Activated gamma-delta T cell (primary cell): ENCODE results near the gene SRD5A1.

Source experiments
- DNase-seq: peaks from one replicate; lab custom pipeline; 2025; lab: John Stamatoyannopoulos, UW

SRD5A1 gene

DNA sequence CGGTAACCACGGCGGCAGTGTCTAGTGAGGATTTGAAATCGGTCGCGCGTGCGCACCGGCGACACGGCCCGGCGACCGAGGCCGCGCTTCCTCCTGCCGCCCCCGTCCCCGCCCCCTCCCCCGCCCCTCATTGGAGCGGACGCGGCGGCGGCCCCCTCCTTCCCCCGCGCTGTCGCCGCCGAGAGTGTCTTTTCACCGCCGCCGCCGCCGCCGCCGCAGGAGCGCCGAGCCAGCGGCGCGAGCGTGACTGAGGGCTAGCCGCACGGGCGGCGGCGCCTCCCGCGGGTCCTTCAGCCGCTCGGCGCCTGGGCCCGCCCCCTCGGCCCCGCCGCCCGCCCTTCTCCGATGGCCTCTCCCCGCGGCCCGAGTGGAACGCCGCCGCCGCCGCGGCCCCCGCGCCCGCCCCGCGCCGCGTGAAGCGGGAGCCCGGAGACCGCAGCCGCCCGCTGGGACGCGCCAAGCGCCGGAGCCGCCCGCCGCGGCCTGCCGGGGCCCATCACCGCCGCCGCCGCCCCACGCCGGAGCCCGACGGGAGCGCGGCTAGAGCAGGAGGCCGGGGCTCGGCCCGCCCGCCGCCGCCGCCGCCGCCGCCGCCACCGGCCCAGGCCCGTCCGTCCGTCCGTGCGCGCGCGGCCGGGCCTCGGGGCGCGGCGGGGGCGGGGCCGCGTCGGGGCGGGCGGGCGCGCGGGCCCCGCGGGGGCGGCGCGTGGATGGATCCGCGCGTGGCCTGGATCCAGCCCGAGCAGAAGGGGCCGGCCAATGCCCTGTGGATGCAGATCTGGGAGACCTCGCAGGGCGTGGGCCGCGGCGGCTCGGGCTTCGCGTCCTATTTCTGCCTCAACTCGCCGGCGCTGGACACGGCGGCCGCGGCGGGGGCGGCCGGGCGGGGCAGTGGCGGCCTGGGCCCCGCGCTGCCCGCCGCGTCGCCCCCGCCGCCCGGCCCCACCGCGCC is 80.3 kb downstream of the SRD5A1 start, which contains the start of gene TENT4A:
Gene TENT4A, plus strand, starts transcription at position 159 of the 952 bp plus-strand sequence. Its CDS starts 552 bp downstream, at position 711.
- DNase-seq = peak; percentile 96

DNA sequence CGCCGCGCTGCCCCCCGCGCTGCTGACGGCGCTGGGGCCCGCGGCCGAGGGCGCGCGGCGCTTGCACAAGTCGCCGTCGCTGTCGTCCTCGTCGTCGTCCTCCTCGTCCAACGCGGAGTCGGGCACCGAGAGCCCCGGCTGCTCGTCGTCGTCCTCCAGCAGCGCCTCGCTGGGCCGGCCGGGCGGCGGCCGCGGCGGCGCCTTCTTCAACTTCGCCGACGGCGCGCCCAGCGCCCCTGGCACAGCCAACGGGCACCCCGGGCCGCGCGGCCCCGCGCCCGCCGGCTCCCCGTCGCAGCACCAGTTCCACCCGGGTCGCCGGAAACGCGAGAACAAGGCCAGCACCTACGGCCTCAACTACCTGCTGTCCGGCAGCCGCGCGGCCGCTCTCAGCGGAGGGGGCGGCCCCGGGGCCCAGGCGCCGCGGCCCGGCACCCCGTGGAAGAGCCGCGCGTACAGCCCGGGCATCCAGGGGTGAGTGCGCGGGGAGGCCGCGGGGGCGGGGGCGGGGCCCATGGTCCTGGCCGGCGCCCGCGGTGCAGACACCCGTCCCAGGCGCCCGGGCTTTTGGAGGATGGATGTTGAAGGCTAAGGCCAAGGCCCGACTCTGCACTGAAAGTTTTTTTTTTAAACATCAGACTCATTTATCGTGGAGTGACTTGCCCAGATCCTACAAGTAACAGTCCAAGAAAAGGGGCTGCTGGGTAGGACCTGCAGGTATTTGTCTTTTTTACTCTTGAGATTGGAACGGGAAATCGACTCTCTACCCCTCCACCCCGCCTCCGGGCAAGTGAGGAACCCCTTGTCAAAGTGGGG is 81.2 kb downstream of the SRD5A1 start:
- peak; percentile 30 for DNase-seq

DNA sequence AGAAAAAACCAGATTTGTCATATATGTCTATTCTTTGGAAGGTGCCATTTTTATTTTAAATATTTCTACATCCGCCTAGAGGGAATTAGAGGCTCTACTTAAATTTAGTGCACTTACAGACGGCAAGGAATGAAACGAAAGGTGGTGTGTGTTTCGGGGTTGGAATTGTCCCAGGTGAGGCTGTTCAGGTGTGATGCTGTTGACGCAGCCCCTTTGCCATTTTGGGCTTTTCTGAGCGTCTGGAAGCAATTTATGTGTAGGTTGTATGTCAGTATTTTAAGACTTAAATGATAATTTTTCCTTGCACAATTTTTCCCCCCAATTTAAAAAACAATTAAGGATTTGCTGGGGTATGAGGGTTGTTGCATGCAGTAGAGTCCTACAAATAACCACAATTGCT is 82.0 kb downstream of the SRD5A1 start:
- DNase-seq = no peak

DNA sequence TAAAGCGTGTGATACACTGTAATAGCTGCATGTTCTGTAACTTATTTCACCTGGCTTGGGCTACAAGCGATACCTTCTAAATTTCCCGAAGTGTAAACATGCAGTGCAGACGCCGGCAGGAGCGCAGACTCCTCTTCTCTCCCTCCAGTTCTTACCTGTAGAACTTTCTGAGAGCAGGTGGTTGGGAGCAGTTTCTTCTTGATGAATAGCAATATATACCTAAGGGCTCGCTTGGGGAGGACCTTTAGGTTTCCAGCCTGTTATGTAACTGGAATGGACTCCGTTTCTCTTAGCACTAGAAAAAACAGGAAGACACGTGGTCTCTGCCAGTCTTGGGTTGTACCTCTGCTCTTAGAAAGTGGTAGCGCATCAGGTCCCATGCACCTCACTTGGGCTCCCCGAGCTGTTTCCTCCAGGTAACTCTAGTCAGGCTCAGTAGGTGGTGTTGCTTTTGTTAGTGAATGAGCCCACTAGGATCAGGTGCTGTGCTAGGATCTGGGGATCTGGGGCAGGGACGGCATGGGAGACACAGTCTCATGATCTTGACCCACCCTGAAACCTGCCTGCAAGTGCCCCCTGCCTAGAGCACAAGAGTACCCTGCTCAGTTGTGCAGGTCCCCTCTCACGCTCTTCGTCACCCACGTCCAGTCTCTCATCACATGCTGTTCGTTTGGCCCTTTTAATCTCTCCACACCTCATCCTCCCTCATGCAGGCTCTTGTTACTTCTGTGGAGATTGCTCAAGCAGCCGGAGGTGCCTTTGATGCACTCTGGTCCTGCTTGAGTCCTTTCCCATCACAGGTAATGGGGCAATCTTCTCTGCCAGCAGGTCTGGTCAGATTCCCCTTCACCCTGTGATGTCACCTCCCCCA is 82.8 kb downstream of the SRD5A1 start:
- no peak for DNase-seq

DNA sequence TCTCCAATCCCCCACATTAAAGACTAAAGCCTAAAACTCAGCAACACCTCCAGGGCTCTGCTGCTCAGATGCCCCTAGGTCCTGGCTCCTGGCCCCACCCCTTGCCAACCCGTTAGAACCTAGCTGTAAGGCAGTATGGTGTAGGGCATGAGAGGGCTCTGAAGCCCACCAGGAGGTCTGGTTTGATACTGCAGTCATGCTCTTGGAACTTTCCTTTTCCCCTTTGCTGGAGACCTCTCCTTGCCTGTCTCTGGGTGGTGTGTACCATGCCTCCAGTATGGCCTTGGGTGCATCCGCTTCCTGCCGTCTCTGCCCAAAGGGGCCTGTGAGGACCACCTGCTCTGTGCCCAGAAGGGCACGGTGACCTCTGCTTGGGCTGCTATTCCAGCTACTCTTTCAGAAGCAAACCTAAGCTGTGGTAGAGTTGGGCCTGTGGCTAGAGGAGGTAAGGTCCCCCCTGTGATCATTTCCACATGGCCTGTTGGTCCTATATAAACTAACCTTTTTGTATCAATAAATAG is 83.4 kb downstream of the SRD5A1 start:
- DNase-seq = no peak

DNA sequence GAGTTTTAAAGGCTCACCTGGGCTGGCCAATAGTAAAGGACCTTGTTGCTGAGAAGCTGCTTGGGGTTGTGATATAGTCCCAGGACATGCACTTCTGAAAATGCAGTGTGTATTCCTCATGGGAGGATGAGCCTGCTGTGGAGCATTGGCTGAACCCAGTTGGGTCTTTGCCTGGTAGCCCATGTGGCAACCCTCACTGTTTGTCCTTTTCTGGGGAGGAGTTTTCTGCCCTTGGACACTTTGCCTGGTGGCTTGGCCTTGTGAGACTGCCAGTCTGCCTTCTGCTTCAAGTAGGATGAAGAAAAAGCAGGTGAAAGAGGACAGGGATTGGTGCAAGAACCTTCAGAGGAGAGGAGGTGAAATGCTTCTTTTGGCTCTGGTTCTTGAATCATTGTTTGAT is 84.0 kb downstream of the SRD5A1 start:
- no peak for DNase-seq

DNA sequence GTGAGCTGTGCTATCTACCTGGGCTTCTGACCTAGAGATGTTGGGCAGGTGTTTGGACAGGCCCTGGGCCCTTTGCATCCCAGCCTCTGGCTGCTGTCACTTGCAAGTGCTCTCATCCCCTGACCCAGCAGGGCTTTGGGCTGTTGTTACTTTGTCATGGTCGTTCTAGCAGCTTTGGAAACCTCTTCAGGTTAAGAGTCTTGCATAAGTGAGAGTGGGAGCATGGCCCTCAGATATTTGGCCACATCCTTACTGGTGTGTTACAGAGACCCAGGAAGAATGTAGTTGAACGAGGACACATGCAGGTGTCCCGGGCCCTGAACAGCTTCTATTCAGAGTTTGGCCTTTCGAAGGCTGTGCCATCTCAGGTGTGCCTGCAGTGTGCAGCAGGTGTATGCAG is 84.4 kb downstream of the SRD5A1 start:
- no peak for DNase-seq

DNA sequence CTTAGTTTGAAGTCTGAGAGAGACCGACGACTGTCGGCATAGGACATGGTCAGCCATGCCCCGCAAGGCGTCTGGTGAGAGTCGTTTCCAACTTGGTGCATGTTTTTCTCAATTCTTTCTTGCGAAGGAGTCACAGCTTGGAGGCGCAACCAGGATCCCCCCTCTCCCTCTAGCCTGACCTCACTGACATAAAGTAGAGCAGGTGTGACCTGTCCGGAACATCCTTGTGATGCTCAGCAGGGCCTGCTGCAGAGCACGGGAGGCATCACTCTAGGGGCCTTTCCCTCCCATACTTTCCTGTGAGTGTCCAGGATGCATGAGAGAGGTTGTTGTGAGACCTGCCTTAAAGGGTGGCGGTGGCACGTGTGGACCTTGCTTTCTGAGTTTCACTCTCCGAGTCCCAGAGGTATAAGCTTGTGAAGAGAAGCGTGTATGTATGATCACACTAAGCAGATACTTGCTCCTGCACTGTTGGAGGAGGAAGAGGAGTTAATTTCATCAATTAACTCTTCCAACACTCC is 85.0 kb downstream of the SRD5A1 start:
- DNase-seq = no peak

DNA sequence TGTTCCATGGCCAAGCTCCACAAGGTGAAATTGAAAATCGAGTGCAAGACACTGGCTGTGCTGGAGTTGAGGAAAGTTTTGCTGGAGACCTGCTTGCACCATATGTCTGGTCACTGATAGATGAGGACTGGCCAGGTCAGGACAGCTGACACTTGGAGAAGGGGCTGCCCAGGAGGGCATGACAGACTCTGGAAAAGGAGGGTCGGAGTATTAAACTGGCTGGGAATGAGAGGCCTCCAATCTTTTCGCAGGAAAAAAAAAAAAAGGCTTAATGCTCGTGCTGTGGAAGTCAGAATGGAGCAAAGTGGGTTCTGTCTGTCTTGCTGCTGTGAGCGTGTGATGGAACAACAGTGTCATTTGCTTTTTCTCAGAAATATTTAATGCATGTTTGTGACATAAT is 85.5 kb downstream of the SRD5A1 start:
- DNase-seq = no peak

DNA sequence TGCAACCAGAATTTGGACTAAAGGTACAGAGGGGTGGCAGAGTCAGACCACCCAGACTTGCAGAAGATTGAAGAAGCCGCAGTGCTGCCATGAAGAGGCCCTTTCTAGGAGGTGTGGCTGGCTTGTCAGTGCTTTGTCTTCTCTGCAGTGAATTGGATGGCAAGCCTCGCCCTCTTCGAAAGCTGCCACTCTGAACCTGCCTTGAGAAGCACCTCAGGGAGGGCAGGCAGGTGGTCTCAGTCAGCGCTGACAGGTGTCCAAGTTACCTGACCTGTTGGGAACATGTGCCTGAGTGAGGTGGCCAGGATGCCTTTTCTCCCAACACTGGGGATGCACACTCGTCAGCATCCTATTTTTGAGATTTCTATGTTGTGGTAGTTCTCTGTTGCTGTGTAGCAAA is 86.2 kb downstream of the SRD5A1 start:
- no peak for DNase-seq

DNA sequence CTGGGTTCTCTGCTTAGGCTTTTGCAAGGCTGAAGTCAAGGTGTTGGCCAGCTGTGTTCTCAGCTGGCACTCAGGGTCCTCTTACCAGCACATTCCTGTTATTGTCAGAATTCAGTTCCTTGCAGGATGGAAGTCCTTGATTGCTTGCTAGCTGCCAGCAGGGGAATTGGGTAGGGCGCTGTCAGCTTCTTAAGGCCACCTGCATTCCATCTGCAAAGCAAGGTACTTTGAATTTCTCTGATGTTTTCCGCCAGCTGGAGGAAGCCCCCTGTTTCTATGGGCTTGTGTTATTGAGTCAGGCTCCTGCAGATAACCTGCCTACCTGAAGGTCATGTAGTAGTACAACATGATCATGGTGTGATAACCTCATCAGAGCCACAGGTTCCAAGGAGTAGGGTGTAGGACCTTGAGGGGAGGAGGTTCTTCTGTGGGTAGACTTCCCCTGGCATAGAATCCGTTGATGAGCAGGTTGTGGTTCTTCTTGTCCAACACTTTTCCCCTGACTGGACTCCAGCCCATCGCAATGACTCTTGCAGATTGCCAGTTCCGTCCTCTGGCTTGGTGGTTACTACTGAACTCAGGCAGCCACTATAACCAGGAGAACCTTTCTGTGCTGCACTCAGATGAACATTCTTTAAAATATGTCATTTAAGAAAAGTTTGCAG is 86.8 kb downstream of the SRD5A1 start:
- no peak for DNase-seq

DNA sequence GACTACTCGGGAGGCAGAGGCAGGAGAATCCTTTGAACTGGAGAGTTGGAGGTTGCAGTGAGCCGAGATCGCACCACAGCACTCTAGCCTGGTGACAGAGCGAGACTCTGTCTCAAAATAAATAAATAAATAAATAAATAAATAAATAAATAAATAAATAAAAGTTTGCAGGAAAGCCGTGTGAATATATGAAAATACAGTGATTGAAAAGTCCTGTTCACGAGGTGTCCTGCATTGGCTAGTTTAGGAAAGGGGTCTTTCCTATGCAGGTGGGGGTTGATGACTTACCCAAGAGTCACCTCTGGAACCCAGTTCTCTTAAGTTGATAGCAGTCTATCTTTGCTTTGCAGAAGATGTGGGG is 87.3 kb downstream of the SRD5A1 start:
- no peak for DNase-seq

DNA sequence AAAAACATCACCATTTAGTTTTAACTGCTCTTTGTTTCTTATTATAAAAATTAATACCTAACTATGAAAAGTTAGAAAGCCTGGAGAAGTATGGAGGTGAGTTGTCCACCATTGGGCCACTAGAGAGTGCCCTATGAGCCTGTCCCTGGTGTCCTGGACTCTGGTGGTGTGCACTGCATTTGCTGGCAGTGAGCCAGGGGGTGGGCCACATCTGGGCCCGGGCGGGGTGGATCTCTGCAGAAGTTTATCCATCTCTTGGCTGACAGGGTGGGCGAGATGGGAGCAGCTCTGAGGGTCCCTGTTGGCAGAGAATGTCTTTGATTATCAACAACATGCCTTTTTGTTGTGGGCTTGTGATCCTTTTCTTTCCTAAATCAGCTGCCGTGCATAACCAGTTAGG is 88.2 kb downstream of the SRD5A1 start:
- no peak for DNase-seq

DNA sequence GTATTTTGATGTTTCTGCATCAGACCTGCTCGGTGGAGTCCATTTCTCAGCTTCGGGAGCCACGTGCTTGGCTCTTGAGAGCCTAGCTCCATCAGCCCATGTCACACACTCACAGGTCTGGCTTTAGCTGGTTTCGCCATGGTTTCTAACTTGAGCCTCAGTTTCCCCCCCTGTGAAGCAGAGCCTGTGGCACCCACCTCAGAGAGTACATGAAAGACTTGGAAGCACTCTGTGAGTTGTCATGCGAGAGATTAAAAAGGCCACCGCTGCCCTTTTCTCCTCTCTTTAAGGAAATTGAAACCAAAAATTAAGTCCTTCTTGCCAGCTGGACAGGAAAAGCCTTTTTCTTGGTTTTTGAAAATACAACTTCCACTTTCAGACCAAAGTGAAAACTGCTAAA is 88.8 kb downstream of the SRD5A1 start:
- no peak for DNase-seq

DNA sequence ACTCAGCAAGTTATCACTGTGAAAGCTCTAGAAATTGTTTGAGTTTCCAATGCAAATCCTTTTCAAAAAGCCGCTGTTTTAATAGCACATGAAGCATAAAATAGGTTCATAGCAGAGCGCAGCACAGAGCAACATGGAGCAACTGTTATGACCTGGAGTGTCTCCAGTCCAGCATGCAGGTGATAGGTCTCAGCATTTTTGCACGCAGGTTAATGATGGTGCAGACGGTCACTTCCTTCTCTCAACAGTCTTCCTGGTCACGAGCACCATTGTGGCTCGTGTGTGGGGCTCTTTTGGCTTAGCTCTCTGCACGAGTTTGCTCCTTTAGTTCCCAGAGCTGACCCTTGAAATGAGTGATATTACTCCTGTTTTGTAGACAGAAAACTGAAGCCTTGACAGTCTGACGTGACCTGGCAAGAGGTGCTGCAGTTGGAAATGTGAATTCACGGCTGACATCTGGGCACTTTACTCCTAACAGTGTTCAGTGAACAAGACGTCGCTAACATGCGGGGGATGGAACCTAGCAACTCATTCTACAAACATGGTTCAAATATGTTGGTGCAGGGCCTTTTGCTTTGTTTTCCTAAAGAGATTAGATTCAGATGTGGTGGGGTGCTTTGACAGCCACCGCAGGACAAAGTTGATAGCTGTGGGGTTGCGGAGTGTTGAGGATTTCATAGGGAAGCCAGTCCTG is 90.0 kb downstream of the SRD5A1 start:
- no peak for DNase-seq

DNA sequence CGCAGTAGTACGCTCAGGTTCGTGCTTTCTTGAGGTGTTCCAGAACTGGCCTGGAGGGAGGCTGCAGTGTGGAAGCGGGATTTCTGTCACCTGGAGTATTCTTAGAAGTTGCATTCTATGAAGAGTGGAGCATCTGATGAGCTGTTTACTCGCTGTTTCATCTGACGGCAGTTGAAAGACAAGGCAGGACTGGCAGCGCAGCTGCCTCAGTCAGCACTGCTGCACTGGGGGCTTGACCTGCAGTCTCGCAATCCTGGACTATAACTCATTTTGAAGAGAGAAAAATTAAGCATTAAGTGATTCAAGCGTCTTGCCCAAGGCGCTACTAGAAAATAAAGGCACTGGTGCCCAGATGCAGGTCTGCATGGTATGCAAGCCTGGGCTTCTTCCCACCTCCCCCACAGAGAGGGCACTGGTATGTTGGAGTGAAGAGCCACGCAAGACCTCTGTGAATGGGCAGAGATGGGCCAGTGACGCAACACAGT is 90.6 kb downstream of the SRD5A1 start:
- DNase-seq = no peak
